ENCODE measurements around the gene HSF2BP.
"Not testable (repeated sequence)": the region's sequence is repeated elsewhere in the genome, so short reads cannot be mapped to it uniquely, and the experiment has no call there.

Gene HSF2BP

GRCh38 chr21:43699933-43700599, 40.8 kb upstream of the HSF2BP start:
- TF ChIP-seq CTCF (IDR thresholded peaks at IDR 0.05; ENCODE audit: low read depth, low read length), result no peak
- no peak overlapping the region for H3K4me3 ChIP-seq (ENCODE audit: low read depth, low read length)

GRCh38 chr21:43699492-43699777, 40.1 kb upstream of the HSF2BP start:
- H3K4me3 ChIP-seq (ENCODE audit: low read depth, low read length), result not testable (repeated sequence)

- H3K4me3 ChIP-seq (ENCODE audit: low read depth, low read length), result no peak overlapping the region
Measured at GRCh38 chr21:43697758-43698643, 38.7 kb upstream of the HSF2BP start.

GRCh38 chr21:43696214-43696613, 36.9 kb upstream of the HSF2BP start:
- no peak overlapping the region for H3K4me3 ChIP-seq (ENCODE audit: low read depth, low read length)
- no peak for TF ChIP-seq CTCF (IDR thresholded peaks at IDR 0.05; ENCODE audit: low read depth, low read length)

More at GRCh38 chr21:43697758-43698643, 38.7 kb upstream of the HSF2BP start:
- TF ChIP-seq CTCF (IDR thresholded peaks at IDR 0.05; ENCODE audit: low read depth, low read length), result no peak

GRCh38 chr21:43694437-43695079, 35.3 kb upstream of the HSF2BP start:
- no peak for TF ChIP-seq CTCF (IDR thresholded peaks at IDR 0.05; ENCODE audit: low read depth, low read length)
- H3K4me3 ChIP-seq (ENCODE audit: low read depth, low read length), result no peak overlapping the region

- no peak overlapping the region for H3K4me3 ChIP-seq (ENCODE audit: low read depth, low read length)
- no peak for TF ChIP-seq CTCF (IDR thresholded peaks at IDR 0.05; ENCODE audit: low read depth, low read length)
Measured at GRCh38 chr21:43693981-43694380, 34.7 kb upstream of the HSF2BP start.

- TF ChIP-seq CTCF (IDR thresholded peaks at IDR 0.05; ENCODE audit: low read depth, low read length), result no peak
- H3K4me3 ChIP-seq (ENCODE audit: low read depth, low read length), result no peak overlapping the region
Measured at GRCh38 chr21:43692949-43693348, 33.7 kb upstream of the HSF2BP start.

Data from WI38 (cell line).